WTC11 (cell line): ENCODE results near the gene PLXDC1. TPM values are rescaled to one million over a fixed set of nuclear protein-coding genes. Genes with fewer than 3 reads are reported as not detected.

Experiments
- ATAC-seq: fragments of 200-7000 bp; cut with Tn5 transposase; 2 replicates; pipeline ENCODE4 v1.10.0; 2021; ENCODE audit warnings: mild to moderate bottlenecking, moderate library complexity
- CTCF ChIA-PET: fragments of 300-600 bp; sonication (Branson Sonifier 250); formaldehyde crosslinking; loops from one replicate; lab custom pipeline; 2021; ENCODE audit warnings: antibody characterized with exemption; lab: Charles Lee
- POLR2A ChIA-PET: fragments of 350-600 bp; sonication (Branson Sonifier 250); formaldehyde crosslinking; loops from one replicate; lab custom pipeline; 2021; ENCODE audit warnings: antibody characterized with exemption; lab: Charles Lee
- DNase-seq: peaks from one replicate; pipeline ENCODE4 v3.0.0; 2021; ENCODE audit warnings: low spot score
- H3K27ac Mint-ChIP-seq: 2 replicates; pipeline ENCODE4 v1.8.0; 2021; ENCODE audit warnings: mixed read lengths
- H3K27me3 Mint-ChIP-seq: 2 replicates; pipeline ENCODE4 v1.8.0; 2021; ENCODE audit warnings: low read depth, mild to moderate bottlenecking, moderate library complexity, mixed read lengths
- H3K36me3 Mint-ChIP-seq: 2 replicates; pipeline ENCODE4 v1.8.0; 2021; ENCODE audit warnings: mixed read lengths
- H3K4me1 Mint-ChIP-seq: 2 replicates; pipeline ENCODE4 v1.8.0; 2022; ENCODE audit warnings: mixed read lengths
- H3K4me3 Mint-ChIP-seq: 2 replicates; pipeline ENCODE4 v1.8.0; 2021; ENCODE audit warnings: mild to moderate bottlenecking, moderate library complexity, mixed read lengths
- H3K9me3 Mint-ChIP-seq: 2 replicates; pipeline ENCODE4 v1.8.0; 2021; ENCODE audit warnings: mixed read lengths
- CREM ChIP-seq: sonication (generic); formaldehyde crosslinking; IDR thresholded peaks from 2 replicates; pipeline ENCODE4 v1.8.1; 2022; ENCODE audit warnings: mild to moderate bottlenecking, missing genetic modification reagents, moderate library complexity
- E2F4 ChIP-seq: sonication (generic); formaldehyde crosslinking; IDR thresholded peaks from 2 replicates; pipeline ENCODE4 v1.8.1; 2022; ENCODE audit warnings: low read depth, mild to moderate bottlenecking, moderate library complexity, missing genetic modification reagents, borderline replicate concordance
- ELF4 ChIP-seq: sonication (generic); formaldehyde crosslinking; IDR thresholded peaks from 2 replicates; pipeline ENCODE4 v1.8.1; 2022; ENCODE audit warnings: low read depth, mild to moderate bottlenecking, moderate library complexity, missing genetic modification reagents
- ERG ChIP-seq: fragments of 250-450 bp; sonication (Bioruptor Pico); IDR thresholded peaks from 2 replicates; pipeline ENCODE4 v1.8.0; 2021; ENCODE audit warnings: mild to moderate bottlenecking
- ETV6 ChIP-seq: sonication (generic); formaldehyde crosslinking; IDR thresholded peaks from 2 replicates; pipeline ENCODE4 v1.8.1; 2022; ENCODE audit warnings: mild to moderate bottlenecking, missing genetic modification reagents
- NFATC4 ChIP-seq: fragments of 250-450 bp; sonication (Bioruptor Pico); IDR thresholded peaks from 2 replicates; pipeline ENCODE4 v1.9.0; 2021; ENCODE audit warnings: mild to moderate bottlenecking
- NR1H2 ChIP-seq: sonication (generic); formaldehyde crosslinking; IDR thresholded peaks from 2 replicates; pipeline ENCODE4 v1.9.0; 2021; ENCODE audit warnings: mild to moderate bottlenecking, moderate library complexity, missing genetic modification reagents
- RELA ChIP-seq: sonication (generic); formaldehyde crosslinking; IDR thresholded peaks from 2 replicates; pipeline ENCODE4 v1.8.1; 2022; ENCODE audit warnings: missing genetic modification reagents, mild to moderate bottlenecking, borderline replicate concordance
- TEAD4 ChIP-seq: sonication (generic); formaldehyde crosslinking; IDR thresholded peaks from 2 replicates; pipeline ENCODE4 v1.8.0; 2022; ENCODE audit warnings: mild to moderate bottlenecking, missing genetic modification reagents
- TP53 ChIP-seq: sonication (generic); formaldehyde crosslinking; IDR thresholded peaks from 2 replicates; pipeline ENCODE4 v1.8.1; 2023; ENCODE audit warnings: mild to moderate bottlenecking, missing genetic modification reagents
- USF2 ChIP-seq: sonication (generic); formaldehyde crosslinking; IDR thresholded peaks from 2 replicates; pipeline ENCODE4 v1.8.1; 2023; ENCODE audit warnings: mild to moderate bottlenecking, missing genetic modification reagents, moderate library complexity
- ZMAT4 ChIP-seq: fragments of 250-450 bp; sonication (Bioruptor Pico); IDR thresholded peaks from 2 replicates; pipeline ENCODE4 v1.9.0; 2021; ENCODE audit warnings: mild to moderate bottlenecking
- ZNF121 ChIP-seq: sonication (generic); formaldehyde crosslinking; IDR thresholded peaks from 2 replicates; pipeline ENCODE4 v1.8.0; 2023; ENCODE audit warnings: missing genetic modification reagents
- ZNF219 ChIP-seq: sonication (generic); formaldehyde crosslinking; IDR thresholded peaks from 2 replicates; pipeline ENCODE4 v1.8.0; 2023; ENCODE audit warnings: missing genetic modification reagents, mild to moderate bottlenecking, borderline replicate concordance
- ZNF232 ChIP-seq: sonication (generic); formaldehyde crosslinking; IDR thresholded peaks from 2 replicates; pipeline ENCODE4 v1.8.0; 2022; ENCODE audit warnings: mild to moderate bottlenecking, missing genetic modification reagents
- ZNF396 ChIP-seq: fragments of 250-450 bp; sonication (Bioruptor Pico); IDR thresholded peaks from 2 replicates; pipeline ENCODE4 v1.8.0; 2021; ENCODE audit warnings: mild to moderate bottlenecking, moderate library complexity, borderline replicate concordance
- ZNF671 ChIP-seq: fragments of 250-450 bp; sonication (Bioruptor Pico); IDR thresholded peaks from 2 replicates; pipeline ENCODE4 v1.8.0; 2021; ENCODE audit warnings: mild to moderate bottlenecking
- total RNA-seq: library from RNA; stranded (reverse); gene quantifications from 3 replicates; pipeline ENCODE4 v1.2.3, GENCODE V29; 2021
- TF ChIP-seq, protein P1 (sequence below): sonication (generic); formaldehyde crosslinking; IDR thresholded peaks from 2 replicates; pipeline ENCODE4 v1.8.1; 2023; ENCODE audit warnings: mild to moderate bottlenecking, missing genetic modification reagents
- TF ChIP-seq, protein P2 (sequence below): sonication (generic); formaldehyde crosslinking; IDR thresholded peaks from 2 replicates; pipeline ENCODE4 v1.8.0; 2022; ENCODE audit warnings: mild to moderate bottlenecking, missing genetic modification reagents
- TF ChIP-seq, protein P3 (sequence below): fragments of 250-450 bp; sonication (Bioruptor Pico); IDR thresholded peaks from 2 replicates; pipeline ENCODE4 v1.9.0; 2021; ENCODE audit warnings: moderate library complexity, mild to moderate bottlenecking, inconsistent platforms, borderline replicate concordance
- TF ChIP-seq, protein P4 (sequence below): sonication (generic); formaldehyde crosslinking; conservative IDR thresholded peaks from 2 replicates; pipeline ENCODE4 v1.8.1; 2023; ENCODE audit warnings: mild to moderate bottlenecking, low read depth, missing genetic modification reagents, moderate library complexity

PLXDC1 gene
- total RNA-seq, 1 experiment from 2014 or later, result 5.4 TPM

DNA sequence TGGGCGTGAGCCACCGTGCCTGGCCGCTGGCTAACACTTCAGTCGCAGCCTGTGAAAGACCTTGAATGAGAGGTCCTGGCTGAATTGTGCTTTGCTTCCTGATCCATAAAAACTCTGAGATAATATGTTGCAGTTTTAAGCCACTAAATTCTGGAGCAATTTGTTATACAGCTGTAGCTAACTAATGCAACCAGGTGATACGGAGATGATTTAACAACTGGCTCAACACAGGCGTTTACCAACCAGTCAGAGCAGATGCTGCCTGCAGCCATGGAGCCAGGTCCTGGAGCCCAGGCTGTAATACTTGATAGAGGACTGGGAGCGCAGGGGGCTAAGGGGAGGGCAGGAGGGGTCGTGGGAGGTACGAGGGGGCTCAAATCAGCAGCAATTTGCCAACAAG is 50.9 kb downstream of the PLXDC1 start (continued):
- TF ChIP-seq, protein P1, sequence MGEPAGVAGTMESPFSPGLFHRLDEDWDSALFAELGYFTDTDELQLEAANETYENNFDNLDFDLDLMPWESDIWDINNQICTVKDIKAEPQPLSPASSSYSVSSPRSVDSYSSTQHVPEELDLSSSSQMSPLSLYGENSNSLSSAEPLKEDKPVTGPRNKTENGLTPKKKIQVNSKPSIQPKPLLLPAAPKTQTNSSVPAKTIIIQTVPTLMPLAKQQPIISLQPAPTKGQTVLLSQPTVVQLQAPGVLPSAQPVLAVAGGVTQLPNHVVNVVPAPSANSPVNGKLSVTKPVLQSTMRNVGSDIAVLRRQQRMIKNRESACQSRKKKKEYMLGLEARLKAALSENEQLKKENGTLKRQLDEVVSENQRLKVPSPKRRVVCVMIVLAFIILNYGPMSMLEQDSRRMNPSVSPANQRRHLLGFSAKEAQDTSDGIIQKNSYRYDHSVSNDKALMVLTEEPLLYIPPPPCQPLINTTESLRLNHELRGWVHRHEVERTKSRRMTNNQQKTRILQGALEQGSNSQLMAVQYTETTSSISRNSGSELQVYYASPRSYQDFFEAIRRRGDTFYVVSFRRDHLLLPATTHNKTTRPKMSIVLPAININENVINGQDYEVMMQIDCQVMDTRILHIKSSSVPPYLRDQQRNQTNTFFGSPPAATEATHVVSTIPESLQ (CRISPR knock-in tag), result no peak
- TF ChIP-seq CREM (no peak), USF2 (no peak), ELF4 (no peak), NFATC4 (CRISPR knock-in tag) (no peak), NR1H2 (CRISPR knock-in tag) (no peak), ZNF232 (CRISPR knock-in tag) (no peak), ZNF121 (no peak), ZNF671 (CRISPR knock-in tag) (no peak), ETV6 (CRISPR knock-in tag) (no peak), TEAD4 (CRISPR knock-in tag) (no peak)
- TF ChIP-seq, protein P2, sequence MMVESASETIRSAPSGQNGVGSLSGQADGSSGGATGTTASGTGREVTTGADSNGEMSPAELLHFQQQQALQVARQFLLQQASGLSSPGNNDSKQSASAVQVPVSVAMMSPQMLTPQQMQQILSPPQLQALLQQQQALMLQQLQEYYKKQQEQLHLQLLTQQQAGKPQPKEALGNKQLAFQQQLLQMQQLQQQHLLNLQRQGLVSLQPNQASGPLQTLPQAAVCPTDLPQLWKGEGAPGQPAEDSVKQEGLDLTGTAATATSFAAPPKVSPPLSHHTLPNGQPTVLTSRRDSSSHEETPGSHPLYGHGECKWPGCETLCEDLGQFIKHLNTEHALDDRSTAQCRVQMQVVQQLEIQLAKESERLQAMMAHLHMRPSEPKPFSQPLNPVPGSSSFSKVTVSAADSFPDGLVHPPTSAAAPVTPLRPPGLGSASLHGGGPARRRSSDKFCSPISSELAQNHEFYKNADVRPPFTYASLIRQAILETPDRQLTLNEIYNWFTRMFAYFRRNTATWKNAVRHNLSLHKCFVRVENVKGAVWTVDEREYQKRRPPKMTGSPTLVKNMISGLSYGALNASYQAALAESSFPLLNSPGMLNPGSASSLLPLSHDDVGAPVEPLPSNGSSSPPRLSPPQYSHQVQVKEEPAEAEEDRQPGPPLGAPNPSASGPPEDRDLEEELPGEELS (CRISPR knock-in tag), result no peak
- TF ChIP-seq, all 79 proteins: peak for 0

GRCh38 chr17:39099663-39100286 is 51.7 kb downstream of the PLXDC1 start:
- Mint-ChIP-seq H3K4me3 (no peak overlapping the region), H3K9me3 (no peaks in the 10 kb centered on the region), H3K4me1 (peaks cover 16% of the 10 kb centered on the region), H3K27ac (no peak overlapping the region), H3K36me3 (no peaks in the 10 kb centered on the region), H3K27me3 (no peaks in the 10 kb centered on the region; the same call in 1 of the 2 replicates)
- DNase-seq (no peak), ATAC-seq (no peak)
- POLR2A ChIA-PET, result interaction anchor here (0.5 kb wide), 1 partner anchor 140 kb away, joined by 3 read pairs; no protein-coding TSS in a partner anchor
- CTCF ChIA-PET, result interaction anchor here (0.7 to 1.9 kb wide), 3 partner anchors 8 to 117 kb away, joined by 3 to 6 read pairs (median 3); no protein-coding TSS in a partner anchor
- no peak for TF ChIP-seq ZMAT4 (CRISPR knock-in tag)
- no peak for TF ChIP-seq NR1H2 (CRISPR knock-in tag)
- TF ChIP-seq, protein P3, sequence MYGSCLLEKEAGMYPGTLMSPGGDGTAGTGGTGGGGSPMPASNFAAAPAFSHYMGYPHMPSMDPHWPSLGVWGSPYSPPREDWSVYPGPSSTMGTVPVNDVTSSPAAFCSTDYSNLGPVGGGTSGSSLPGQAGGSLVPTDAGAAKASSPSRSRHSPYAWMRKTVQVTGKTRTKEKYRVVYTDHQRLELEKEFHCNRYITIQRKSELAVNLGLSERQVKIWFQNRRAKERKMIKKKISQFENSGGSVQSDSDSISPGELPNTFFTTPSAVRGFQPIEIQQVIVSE (CRISPR knock-in tag), result no peak
- TF ChIP-seq CREM, result no peak
- TF ChIP-seq, protein P4, sequence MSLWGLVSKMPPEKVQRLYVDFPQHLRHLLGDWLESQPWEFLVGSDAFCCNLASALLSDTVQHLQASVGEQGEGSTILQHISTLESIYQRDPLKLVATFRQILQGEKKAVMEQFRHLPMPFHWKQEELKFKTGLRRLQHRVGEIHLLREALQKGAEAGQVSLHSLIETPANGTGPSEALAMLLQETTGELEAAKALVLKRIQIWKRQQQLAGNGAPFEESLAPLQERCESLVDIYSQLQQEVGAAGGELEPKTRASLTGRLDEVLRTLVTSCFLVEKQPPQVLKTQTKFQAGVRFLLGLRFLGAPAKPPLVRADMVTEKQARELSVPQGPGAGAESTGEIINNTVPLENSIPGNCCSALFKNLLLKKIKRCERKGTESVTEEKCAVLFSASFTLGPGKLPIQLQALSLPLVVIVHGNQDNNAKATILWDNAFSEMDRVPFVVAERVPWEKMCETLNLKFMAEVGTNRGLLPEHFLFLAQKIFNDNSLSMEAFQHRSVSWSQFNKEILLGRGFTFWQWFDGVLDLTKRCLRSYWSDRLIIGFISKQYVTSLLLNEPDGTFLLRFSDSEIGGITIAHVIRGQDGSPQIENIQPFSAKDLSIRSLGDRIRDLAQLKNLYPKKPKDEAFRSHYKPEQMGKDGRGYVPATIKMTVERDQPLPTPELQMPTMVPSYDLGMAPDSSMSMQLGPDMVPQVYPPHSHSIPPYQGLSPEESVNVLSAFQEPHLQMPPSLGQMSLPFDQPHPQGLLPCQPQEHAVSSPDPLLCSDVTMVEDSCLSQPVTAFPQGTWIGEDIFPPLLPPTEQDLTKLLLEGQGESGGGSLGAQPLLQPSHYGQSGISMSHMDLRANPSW (CRISPR knock-in tag), result no peak
- no peak for TF ChIP-seq ZNF219 (CRISPR knock-in tag)
- TF ChIP-seq RELA (CRISPR knock-in tag), result no peak
- TF ChIP-seq ZNF396, result no peak
- TF ChIP-seq ERG, result no peak
- no peak for TF ChIP-seq E2F4 (CRISPR knock-in tag)
- TF ChIP-seq, protein P2 (CRISPR knock-in tag), result no peak
- TF ChIP-seq TP53 (CRISPR knock-in tag), result no peak
